Omental fat pad (tissue), 4 donors: ENCODE data around the gene SSX5. TPM values are rescaled to one million over a fixed set of nuclear protein-coding genes. Genes with fewer than 3 reads are reported as not detected.
"Not testable (repeated sequence)": the region's sequence is repeated elsewhere in the genome, so short reads cannot be mapped to it uniquely, and the experiment has no call there.

Experiments used
- ATAC-seq: fragments of 150-250 bp; one replicate; pipeline ENCODE4 v1.9.1; 2016; ENCODE audit warnings: mild to moderate bottlenecking, moderate library complexity; ENCODE audit not compliant: low FRiP score
- DNase-seq: peaks from one replicate; pipeline ENCODE4 v3.0.0-alpha.2; 2019; ENCODE audit warnings: low spot score
- total RNA-seq, 4 donors: library from RNA; depleted of rRNA; stranded (reverse); fragments of >200 nt; gene quantifications; one replicate each; pipeline ENCODE4 v1.1.0, GENCODE V29; 2016
- TF ChIP-seq, protein P1 (sequence below), 3 donors: fragments of 450-650 bp; IDR thresholded peaks; one replicate each; pipeline ENCODE4 v1.5.1; 2016 to 2017; ENCODE audit warnings: antibody characterized with exemption in 3 of 3, mild to moderate bottlenecking in 3 of 3, moderate library complexity in 2 of 3

Gene SSX5
- total RNA-seq: not detected

DNA sequence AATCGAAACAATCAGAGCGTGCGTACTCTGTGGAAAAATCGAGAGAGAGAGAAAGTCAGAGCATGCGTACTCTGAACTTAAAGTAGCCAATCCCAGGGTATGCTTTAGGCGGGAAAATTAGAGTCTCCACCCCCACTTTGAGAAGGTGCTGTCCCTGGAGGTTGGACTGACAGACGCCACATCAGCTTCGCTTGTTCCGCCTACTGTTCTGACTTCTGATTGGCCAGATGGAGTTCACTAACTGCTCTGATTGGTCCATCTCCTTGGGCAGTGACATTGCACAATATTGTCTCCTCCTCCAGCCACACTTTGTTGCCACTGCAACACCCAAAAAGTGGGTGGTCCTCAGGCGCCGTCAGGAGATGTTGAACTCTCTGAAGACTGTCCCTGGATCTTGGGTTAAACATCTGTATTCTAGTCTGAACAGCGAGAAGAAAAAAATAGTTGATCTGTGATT lies at the start of gene SSX5:
SSX5 (minus strand) TSS at position 51 of the 457 bp plus-strand sequence. CDS start 1,437 bp downstream, outside the sequence.
- TF ChIP-seq, protein P1, sequence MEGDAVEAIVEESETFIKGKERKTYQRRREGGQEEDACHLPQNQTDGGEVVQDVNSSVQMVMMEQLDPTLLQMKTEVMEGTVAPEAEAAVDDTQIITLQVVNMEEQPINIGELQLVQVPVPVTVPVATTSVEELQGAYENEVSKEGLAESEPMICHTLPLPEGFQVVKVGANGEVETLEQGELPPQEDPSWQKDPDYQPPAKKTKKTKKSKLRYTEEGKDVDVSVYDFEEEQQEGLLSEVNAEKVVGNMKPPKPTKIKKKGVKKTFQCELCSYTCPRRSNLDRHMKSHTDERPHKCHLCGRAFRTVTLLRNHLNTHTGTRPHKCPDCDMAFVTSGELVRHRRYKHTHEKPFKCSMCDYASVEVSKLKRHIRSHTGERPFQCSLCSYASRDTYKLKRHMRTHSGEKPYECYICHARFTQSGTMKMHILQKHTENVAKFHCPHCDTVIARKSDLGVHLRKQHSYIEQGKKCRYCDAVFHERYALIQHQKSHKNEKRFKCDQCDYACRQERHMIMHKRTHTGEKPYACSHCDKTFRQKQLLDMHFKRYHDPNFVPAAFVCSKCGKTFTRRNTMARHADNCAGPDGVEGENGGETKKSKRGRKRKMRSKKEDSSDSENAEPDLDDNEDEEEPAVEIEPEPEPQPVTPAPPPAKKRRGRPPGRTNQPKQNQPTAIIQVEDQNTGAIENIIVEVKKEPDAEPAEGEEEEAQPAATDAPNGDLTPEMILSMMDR (IDR thresholded peaks at IDR 0.05): no peak
- DNase-seq (no peak), ATAC-seq (no peak)

- ATAC-seq, DNase-seq: not testable (repeated sequence)
Measured at GRCh38 chrX:48224196-48224595, 27.6 kb upstream of the SSX5 start.

DNA sequence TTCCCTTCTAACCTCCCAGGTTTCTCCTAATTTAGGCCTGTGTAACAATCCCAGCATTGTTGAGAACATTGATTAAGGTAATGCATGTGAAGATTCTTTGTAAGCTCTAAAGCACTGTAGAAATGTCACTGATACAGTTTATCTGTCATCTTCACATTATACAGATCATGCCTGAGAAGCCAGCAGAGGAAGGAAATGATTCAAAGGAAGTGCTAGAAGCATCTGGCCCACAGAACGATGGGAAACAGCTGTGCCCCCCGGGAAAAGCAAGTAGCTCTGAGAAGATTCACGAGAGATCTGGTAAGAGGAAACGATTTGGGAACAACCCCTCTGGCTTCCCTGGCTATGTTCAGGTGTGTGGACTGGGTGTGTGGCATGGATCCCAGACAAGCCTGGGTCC lies 17.7 kb upstream of the SSX5 start:
- not testable (repeated sequence) for DNase-seq, ATAC-seq

- not testable (repeated sequence) for ATAC-seq, DNase-seq
Measured at GRCh38 chrX:48190024-48190423, 6.6 kb downstream of the SSX5 start.

- DNase-seq: not testable (repeated sequence)
Measured at GRCh38 chrX:48181882-48182281, 14.7 kb downstream of the SSX5 start.

DNA sequence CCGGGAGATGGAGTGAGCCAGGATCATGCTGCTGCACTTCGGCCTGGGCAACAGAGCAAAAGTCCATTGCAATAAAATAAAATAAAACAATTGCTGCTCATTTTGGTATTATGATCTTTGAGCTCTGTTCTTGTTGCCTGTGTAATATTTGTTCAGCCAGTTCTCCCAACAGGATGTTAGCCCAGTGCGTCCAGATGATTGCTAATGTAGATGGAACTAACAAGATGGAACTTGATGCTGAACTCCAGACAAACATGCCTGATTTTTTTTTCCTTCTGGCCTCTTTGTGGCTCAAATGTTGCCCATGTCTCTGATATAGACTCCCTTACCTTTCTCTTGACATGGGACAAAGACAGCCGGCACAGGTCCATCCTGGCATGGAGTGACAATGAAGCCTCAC lies 15.8 kb downstream of the SSX5 start:
- ATAC-seq (no peak), DNase-seq (no peak)
- TF ChIP-seq, protein P1 (IDR thresholded peaks at IDR 0.05): no peak

More at GRCh38 chrX:48181882-48182281, 14.7 kb downstream of the SSX5 start:
- not testable (repeated sequence) for ATAC-seq

DNA sequence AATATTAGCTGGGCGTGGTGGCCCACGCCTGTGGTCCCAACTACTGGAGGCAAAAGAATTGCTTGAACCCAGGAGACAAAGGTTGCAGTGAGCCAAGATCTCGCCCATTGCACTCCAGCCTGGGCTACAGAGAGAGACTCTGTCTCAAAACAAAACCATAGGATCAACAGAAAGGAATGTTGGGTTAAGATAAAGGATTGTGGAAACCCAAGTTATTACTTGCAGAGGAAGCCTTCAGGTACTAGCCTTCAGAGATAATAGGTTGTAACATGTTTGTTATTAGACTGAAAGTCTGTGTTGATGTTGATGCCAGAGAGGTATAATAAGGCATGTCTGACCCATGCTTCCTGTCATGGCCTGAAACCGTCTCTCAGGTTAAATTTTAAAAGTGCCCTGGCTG lies 16.9 kb downstream of the SSX5 start:
- ATAC-seq: no peak
- DNase-seq: no peak
- TF ChIP-seq, protein P1 (IDR thresholded peaks at IDR 0.05): no peak

- not testable (repeated sequence) for ATAC-seq, DNase-seq
Measured at GRCh38 chrX:48166322-48166721, 30.3 kb downstream of the SSX5 start.

GRCh38 chrX:48165241-48165640 lies 31.4 kb downstream of the SSX5 start:
- ATAC-seq: no peak
- no peak for DNase-seq
- TF ChIP-seq, protein P1 (IDR thresholded peaks at IDR 0.05): no peak

DNA sequence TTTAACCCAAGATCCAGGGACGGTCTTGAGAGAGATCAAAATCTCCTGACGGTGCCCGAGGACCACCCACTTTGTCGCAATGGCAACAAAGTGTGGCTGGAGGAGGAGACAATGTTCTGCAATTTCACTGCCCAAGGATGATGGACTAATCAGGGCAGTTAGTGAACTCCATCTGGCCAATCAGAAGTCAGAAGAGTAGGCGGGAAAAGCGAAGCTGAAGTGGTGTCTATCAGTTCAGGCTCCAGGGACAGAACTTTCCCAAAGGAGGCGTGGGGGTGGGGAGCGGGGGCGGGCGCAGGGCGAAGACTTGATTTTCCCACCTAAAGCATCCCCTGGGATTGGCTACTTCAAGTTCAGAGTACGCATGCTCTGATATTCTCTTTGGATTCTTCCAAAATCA lies 40.6 kb downstream of the SSX5 start:
- no peak for DNase-seq
- TF ChIP-seq, protein P1 (IDR thresholded peaks at IDR 0.05): no peak
- ATAC-seq: no peak
